GM12892 (cell line): ENCODE results near the gene KIAA1217.

ENCODE experiments used
- POLR2A ChIP-seq: IDR thresholded peaks from 2 replicates; pipeline ENCODE4 v1.6.1; 2011; ENCODE audit warnings: low read depth, low read length, control low read depth
- POLR2AphosphoS5 ChIP-seq: IDR thresholded peaks from 2 replicates; pipeline ENCODE4 v1.6.1; 2011; ENCODE audit warnings: low read depth, low read length, control low read depth

DNA sequence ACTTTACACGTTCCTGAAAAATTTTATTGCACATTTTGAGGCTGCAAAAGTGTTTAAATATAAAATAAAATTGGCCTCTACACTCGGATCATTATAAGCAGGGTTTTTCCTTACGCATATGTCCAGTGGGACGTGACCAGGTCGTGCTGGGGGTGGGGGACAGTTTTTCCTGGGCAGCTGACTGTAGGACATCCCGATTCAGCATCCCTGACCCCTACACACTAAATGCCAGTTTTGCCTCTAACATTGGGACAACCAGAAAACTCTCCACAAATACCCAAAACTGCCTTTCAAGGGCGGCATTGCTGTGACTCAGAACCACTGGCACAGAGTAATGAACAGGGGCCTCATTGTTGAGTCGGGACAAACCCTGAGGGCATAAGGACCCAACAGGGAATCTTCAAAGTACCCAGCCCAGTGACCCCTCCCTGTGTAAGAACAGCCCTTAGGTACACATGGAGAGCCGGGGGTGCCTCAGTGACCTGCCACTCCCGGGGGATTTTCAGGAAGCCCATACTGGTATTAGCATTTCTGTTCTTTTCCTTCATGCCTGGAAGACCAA is 344.2 kb downstream of the KIAA1217 start:
- TF ChIP-seq POLR2AphosphoS5, result no peak
- no peak for TF ChIP-seq POLR2A
